BLaER1 treated with 17β-estradiol and CSF1 and Interleukin-3, amounts not matched to agents 10 nM and 100 nM (cell line): ENCODE results near the gene ATP2A3.

ENCODE experiments used
- H3K27ac ChIP-seq, 11 experiments: shearing (Covaris generic); formaldehyde crosslinking; 2 replicates each; pipeline ENCODE4 v1.8.1; 2022
- H3K27me3 ChIP-seq, 11 experiments: shearing (Covaris generic); formaldehyde crosslinking; 2 replicates each; pipeline ENCODE4 v1.8.1; 2022
- H3K36me3 ChIP-seq, 11 experiments: shearing (Covaris generic); formaldehyde crosslinking; 2 replicates each; pipeline ENCODE4 v1.8.1; 2022
- H3K4me1 ChIP-seq, 10 experiments: shearing (Covaris generic); formaldehyde crosslinking; 2 replicates each; pipeline ENCODE4 v1.8.1; 2022
- H3K4me2 ChIP-seq, 11 experiments: shearing (Covaris generic); formaldehyde crosslinking; 2 replicates each; pipeline ENCODE4 v1.8.1; 2022
- H3K4me3 ChIP-seq, 10 experiments: shearing (Covaris generic); formaldehyde crosslinking; 2 replicates each; pipeline ENCODE4 v1.8.1; 2022
- H3K9ac ChIP-seq, 11 experiments: shearing (Covaris generic); formaldehyde crosslinking; 2 replicates each; pipeline ENCODE4 v1.8.1; 2022
- H3K9me3 ChIP-seq, 11 experiments: shearing (Covaris generic); formaldehyde crosslinking; replicated peaks in 1 of 11; 2 replicates each; pipeline ENCODE4 v1.8.1; 2022
- H4K20me1 ChIP-seq, 11 experiments: shearing (Covaris generic); formaldehyde crosslinking; 2 replicates each; pipeline ENCODE4 v1.8.1; 2022
- Cebpa-rat ChIP-seq, 11 experiments: shearing (Covaris generic); IDR thresholded peaks; 2 replicates each; pipeline ENCODE4 v1.8.1; 2022

The ATP2A3 gene

GRCh38 chr17:3986939-3987335 is 22.7 kb upstream of the ATP2A3 start:
- no peaks in the 10 kb centered on the region for H3K27me3 ChIP-seq
- H4K20me1 ChIP-seq: no peaks in the 10 kb centered on the region
- no peak for TF ChIP-seq Cebpa-rat (IDR thresholded peaks at IDR 0.05)
- no peaks in the 10 kb centered on the region for H3K36me3 ChIP-seq
- H3K9me3 ChIP-seq: peaks cover 0 to 7% (median 0%) of the 10 kb centered on the region in 11 experiments; a peak in 1 of 22 replicates
- H3K4me1 ChIP-seq: peaks cover 19 to 36% (median 29%) of the 10 kb centered on the region in 10 experiments
- H3K4me3 ChIP-seq: no peak overlapping the region
- H3K4me2 ChIP-seq: peak overlapping the region in 9 of 11 experiments; percentile 16 to 69 (median 54); a peak in 16 of 22 replicates
- H3K9ac ChIP-seq: no peak overlapping the region; a peak in 1 of 22 replicates
- no peak overlapping the region for H3K27ac ChIP-seq

- H3K27ac ChIP-seq: no peak overlapping the region
- no peaks in the 10 kb centered on the region for H3K27me3 ChIP-seq
- H3K9me3 ChIP-seq: peaks cover 0 to 7% (median 0%) of the 10 kb centered on the region in 11 experiments; a peak in 1 of 22 replicates
- H3K4me2 ChIP-seq: peak overlapping the region in 9 of 11 experiments; percentile 16 to 69 (median 54); a peak in 18 of 22 replicates
- TF ChIP-seq Cebpa-rat (IDR thresholded peaks at IDR 0.05): no peak
- H3K36me3 ChIP-seq: no peaks in the 10 kb centered on the region
- no peak overlapping the region for H3K4me3 ChIP-seq
- no peak overlapping the region; a peak in 1 of 22 replicates for H3K9ac ChIP-seq
- no peaks in the 10 kb centered on the region for H4K20me1 ChIP-seq
- H3K4me1 ChIP-seq: peaks cover 19 to 36% (median 29%) of the 10 kb centered on the region in 10 experiments
Measured at GRCh38 chr17:3986270-3986938, 22.2 kb upstream of the ATP2A3 start.

GRCh38 chr17:3985846-3986245 is 21.6 kb upstream of the ATP2A3 start:
- Histone ChIP-seq H3K4me2 (peak overlapping the region in 9 of 11 experiments; percentile 16 to 69 (median 54); a peak in 13 of 22 replicates), H4K20me1 (no peaks in the 10 kb centered on the region)

GRCh38 chr17:3983606-3984484 is 19.6 kb upstream of the ATP2A3 start:
- peak overlapping the region; percentile 62 to 92 (median 75) for H3K4me2 ChIP-seq
- peak overlapping the region in 10 of 11 experiments; percentile 25 to 74 (median 52); a peak in 15 of 22 replicates for H3K27ac ChIP-seq
- peak overlapping the region in 1 of 10 experiments; percentile 8; a peak in 1 of 20 replicates for H3K4me3 ChIP-seq
- no peaks in the 10 kb centered on the region for H4K20me1 ChIP-seq
- peaks cover 19 to 36% (median 29%) of the 10 kb centered on the region in 10 experiments for H3K4me1 ChIP-seq
- no peaks in the 10 kb centered on the region for H3K27me3 ChIP-seq
- H3K36me3 ChIP-seq: no peaks in the 10 kb centered on the region
- no peak for TF ChIP-seq Cebpa-rat (IDR thresholded peaks at IDR 0.05)
- H3K9ac ChIP-seq: peak overlapping the region in 5 of 11 experiments; percentile 15 to 52 (median 31); a peak in 5 of 22 replicates
- peaks cover 6 to 14% (median 8%) of the 10 kb centered on the region in 11 experiments; a peak in 16 of 22 replicates for H3K9me3 ChIP-seq

More at GRCh38 chr17:3985846-3986245, 21.6 kb upstream of the ATP2A3 start:
- Histone ChIP-seq H3K27me3 (no peaks in the 10 kb centered on the region), H3K4me3 (no peak overlapping the region), H3K36me3 (no peaks in the 10 kb centered on the region), H3K4me1 (peaks cover 19 to 36% (median 29%) of the 10 kb centered on the region in 10 experiments), H3K27ac (no peak overlapping the region), H3K9me3 (peaks cover 0 to 7% (median 0%) of the 10 kb centered on the region in 11 experiments; a peak in 1 of 22 replicates), H3K9ac (no peak overlapping the region)
- no peak for TF ChIP-seq Cebpa-rat (IDR thresholded peaks at IDR 0.05)

- H3K9ac ChIP-seq: no peak overlapping the region; a peak in 1 of 22 replicates
- peaks cover 6 to 14% (median 9%) of the 10 kb centered on the region in 11 experiments; a peak in 16 of 22 replicates for H3K9me3 ChIP-seq
- H3K4me1 ChIP-seq: peaks cover 19 to 36% (median 29%) of the 10 kb centered on the region in 10 experiments
- no peak overlapping the region for H3K4me3 ChIP-seq
- H3K27ac ChIP-seq: no peak overlapping the region
- H3K27me3 ChIP-seq: no peaks in the 10 kb centered on the region
- no peak for TF ChIP-seq Cebpa-rat (IDR thresholded peaks at IDR 0.05)
- H3K4me2 ChIP-seq: peak overlapping the region in 1 of 11 experiments; percentile 90; a peak in 1 of 22 replicates
- H4K20me1 ChIP-seq: no peaks in the 10 kb centered on the region
- no peaks in the 10 kb centered on the region for H3K36me3 ChIP-seq
Measured at GRCh38 chr17:3982541-3983017, 18.3 kb upstream of the ATP2A3 start.

GRCh38 chr17:3982113-3982512 is 17.9 kb upstream of the ATP2A3 start:
- Histone ChIP-seq H3K4me3 (no peak overlapping the region), H3K4me1 (peaks cover 19 to 36% (median 28%) of the 10 kb centered on the region in 10 experiments), H4K20me1 (no peaks in the 10 kb centered on the region), H3K36me3 (no peaks in the 10 kb centered on the region), H3K27ac (no peak overlapping the region), H3K27me3 (no peaks in the 10 kb centered on the region), H3K4me2 (no peak overlapping the region), H3K9ac (no peak overlapping the region), H3K9me3 (peaks cover 5 to 14% (median 9%) of the 10 kb centered on the region in 11 experiments; a peak in 16 of 22 replicates)
- no peak for TF ChIP-seq Cebpa-rat (IDR thresholded peaks at IDR 0.05)

- Histone ChIP-seq H4K20me1 (no peaks in the 10 kb centered on the region), H3K9ac (no peak overlapping the region), H3K27me3 (no peaks in the 10 kb centered on the region), H3K9me3 (peaks cover 5 to 14% (median 9%) of the 10 kb centered on the region in 11 experiments; a peak in 16 of 22 replicates), H3K4me2 (no peak overlapping the region), H3K4me3 (no peak overlapping the region), H3K36me3 (no peaks in the 10 kb centered on the region), H3K27ac (no peak overlapping the region), H3K4me1 (peaks cover 19 to 30% (median 22%) of the 10 kb centered on the region in 10 experiments)
- no peak for TF ChIP-seq Cebpa-rat (IDR thresholded peaks at IDR 0.05)
Measured at GRCh38 chr17:3981455-3981854, 17.2 kb upstream of the ATP2A3 start.

- no peak overlapping the region for H3K4me3 ChIP-seq
- TF ChIP-seq Cebpa-rat (IDR thresholded peaks at IDR 0.05): no peak
Measured at GRCh38 chr17:3980381-3981014, 16.3 kb upstream of the ATP2A3 start.

More at GRCh38 chr17:3980381-3981014, 16.3 kb upstream of the ATP2A3 start:
- peaks cover 11 to 21% (median 14%) of the 10 kb centered on the region in 10 experiments for H3K4me1 ChIP-seq
- no peaks in the 10 kb centered on the region for H3K27me3 ChIP-seq
- H3K4me2 ChIP-seq: no peak overlapping the region
- H3K9me3 ChIP-seq: peaks cover 7 to 21% (median 13%) of the 10 kb centered on the region in 11 experiments; a peak in 16 of 22 replicates
- no peak overlapping the region for H3K27ac ChIP-seq
- H4K20me1 ChIP-seq: no peaks in the 10 kb centered on the region
- H3K36me3 ChIP-seq: no peaks in the 10 kb centered on the region
- H3K9ac ChIP-seq: 0 out of 22 replicates have a peak overlapping the region, but pooled peaks of 1 of the 11 experiments have one; percentile 22
